Prostate gland (tissue), 2 donors: ENCODE measurements around the gene FAM234A.

ENCODE experiments used
- POLR2A ChIP-seq: fragments of 450-650 bp; IDR thresholded peaks from one replicate; pipeline ENCODE4 v1.6.1; 2016; ENCODE audit warnings: antibody characterized with exemption, mild to moderate bottlenecking
- POLR2AphosphoS5 ChIP-seq: sonication (generic); formaldehyde crosslinking; IDR thresholded peaks from one replicate; pipeline ENCODE4 v1.6.1; 2017; ENCODE audit warnings: antibody characterized with exemption
- TF ChIP-seq, protein P1 (sequence below), 4 experiments: fragments of 200-600 bp in 2 of 4; fragments of 450-650 bp in 2 of 4; sonication (generic) in 2 of 4; IDR thresholded peaks; 1 replicate in 3 of 4; 2 replicates in 1 of 4; pipeline ENCODE4 v1.5.1; 2016 to 2019; ENCODE audit warnings: antibody characterized with exemption in 4 of 4, mild to moderate bottlenecking in 2 of 4, moderate library complexity in 2 of 4

DNA sequence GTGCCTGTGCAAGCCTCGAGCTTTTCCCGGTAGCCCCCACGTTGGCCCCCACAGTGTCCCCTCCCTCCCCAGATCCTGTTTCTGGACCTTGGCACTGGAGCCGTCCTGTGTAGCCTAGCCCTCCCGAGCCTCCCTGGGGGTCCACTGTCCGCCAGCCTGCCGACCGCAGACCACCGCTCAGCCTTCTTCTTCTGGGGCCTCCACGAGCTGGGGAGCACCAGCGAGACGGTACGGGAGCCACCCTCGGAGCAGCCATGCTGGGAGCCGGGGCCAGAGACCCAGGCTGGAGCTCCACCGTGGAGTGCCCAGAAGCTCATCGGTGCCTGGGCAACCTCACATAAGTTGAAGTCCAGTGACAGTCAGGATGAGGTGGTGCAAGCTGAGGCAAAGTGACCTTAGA lies 29.3 kb downstream of the FAM234A start:
- TF ChIP-seq, protein P1, sequence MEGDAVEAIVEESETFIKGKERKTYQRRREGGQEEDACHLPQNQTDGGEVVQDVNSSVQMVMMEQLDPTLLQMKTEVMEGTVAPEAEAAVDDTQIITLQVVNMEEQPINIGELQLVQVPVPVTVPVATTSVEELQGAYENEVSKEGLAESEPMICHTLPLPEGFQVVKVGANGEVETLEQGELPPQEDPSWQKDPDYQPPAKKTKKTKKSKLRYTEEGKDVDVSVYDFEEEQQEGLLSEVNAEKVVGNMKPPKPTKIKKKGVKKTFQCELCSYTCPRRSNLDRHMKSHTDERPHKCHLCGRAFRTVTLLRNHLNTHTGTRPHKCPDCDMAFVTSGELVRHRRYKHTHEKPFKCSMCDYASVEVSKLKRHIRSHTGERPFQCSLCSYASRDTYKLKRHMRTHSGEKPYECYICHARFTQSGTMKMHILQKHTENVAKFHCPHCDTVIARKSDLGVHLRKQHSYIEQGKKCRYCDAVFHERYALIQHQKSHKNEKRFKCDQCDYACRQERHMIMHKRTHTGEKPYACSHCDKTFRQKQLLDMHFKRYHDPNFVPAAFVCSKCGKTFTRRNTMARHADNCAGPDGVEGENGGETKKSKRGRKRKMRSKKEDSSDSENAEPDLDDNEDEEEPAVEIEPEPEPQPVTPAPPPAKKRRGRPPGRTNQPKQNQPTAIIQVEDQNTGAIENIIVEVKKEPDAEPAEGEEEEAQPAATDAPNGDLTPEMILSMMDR (IDR thresholded peaks at IDR 0.05): no peak
- TF ChIP-seq POLR2AphosphoS5: no peak
- no peak for TF ChIP-seq POLR2A
